IMR-90 (cell line): ENCODE data around the gene MRM2. TPM values are rescaled to one million over a fixed set of nuclear protein-coding genes. Genes with fewer than 3 reads are reported as not detected.

Experiments
- ATAC-seq: fragments of 200-7000 bp; cut with Tn5 transposase; 2 replicates; pipeline ENCODE4 v1.9.1; 2020; ENCODE audit warnings: low read depth, mild to moderate bottlenecking, moderate library complexity
- BruUV-seq: library from RNA; stranded (reverse); fragments of 400-500 nt; replicated peaks from 2 replicates; lab custom pipeline; 2021; lab: Mats Ljungman, UMichigan
- CTCF ChIA-PET: fragments of 300-600 bp; formaldehyde crosslinking; extraction: SDS; loops from one replicate; lab custom pipeline; 2021; ENCODE audit warnings: antibody characterized with exemption; lab: Yijun Ruan, JAX
- POLR2A ChIA-PET: fragments of 300-600 bp; sonication (Branson Sonifier 250); formaldehyde crosslinking; loops from one replicate; lab custom pipeline; 2022; ENCODE audit warnings: antibody characterized with exemption; ENCODE audit not compliant: unreplicated experiment; lab: Charles Lee
- DNase-seq: peaks from one replicate; pipeline ENCODE4 v3.0.0; 2013
- H2AFZ ChIP-seq: replicated peaks from 2 replicates; pipeline ENCODE3; 2013; ENCODE audit warnings: low read length, mild to moderate bottlenecking; ENCODE audit not compliant: poor library complexity
- H2AK5ac ChIP-seq: 2 replicates; pipeline ENCODE4 v1.6.1; 2013; ENCODE audit warnings: low read depth, low read length, inconsistent platforms
- H2AK9ac ChIP-seq: replicated peaks from 2 replicates; pipeline ENCODE3; 2013; ENCODE audit warnings: mild to moderate bottlenecking, low read depth, low read length, moderate library complexity; ENCODE audit not compliant: poor library complexity
- H2BK120ac ChIP-seq: 2 replicates; pipeline ENCODE4 v1.6.1; 2013; ENCODE audit warnings: low read depth, low read length, inconsistent platforms
- H2BK15ac ChIP-seq: 3 replicates; pipeline ENCODE4 v1.6.1; 2013; ENCODE audit warnings: low read depth, low read length, inconsistent platforms
- H2BK20ac ChIP-seq: 2 replicates; pipeline ENCODE4 v1.6.1; 2013; ENCODE audit warnings: low read depth, mild to moderate bottlenecking, inconsistent platforms, low read length, moderate library complexity
- H2BK5ac ChIP-seq: 2 replicates; pipeline ENCODE4 v1.6.1; 2013; ENCODE audit warnings: mild to moderate bottlenecking, low read depth, low read length, inconsistent platforms; ENCODE audit not compliant: poor library complexity, severe bottlenecking
- H3K14ac ChIP-seq: replicated peaks from 2 replicates; pipeline ENCODE4 v1.6.1; 2013; ENCODE audit warnings: low read depth, low read length, inconsistent platforms
- H3K18ac ChIP-seq: 2 replicates; pipeline ENCODE4 v1.6.1; 2013; ENCODE audit warnings: low read depth, low read length, control low read depth
- H3K23ac ChIP-seq: 2 replicates; pipeline ENCODE4 v1.6.1; 2013; ENCODE audit warnings: low read depth, low read length, inconsistent platforms
- H3K27ac ChIP-seq: 2 replicates; pipeline ENCODE4 v1.5.1; 2013; ENCODE audit warnings: mild to moderate bottlenecking, control low read depth, low read length; ENCODE audit not compliant: insufficient read depth
- H3K27me3 ChIP-seq: 2 replicates; pipeline ENCODE4 v1.6.1; 2013; ENCODE audit warnings: low read length; ENCODE audit not compliant: control insufficient read depth, insufficient read depth
- H3K36me3 ChIP-seq: 2 replicates; pipeline ENCODE4 v1.6.1; 2013; ENCODE audit warnings: low read length, mixed read lengths; ENCODE audit not compliant: control insufficient read depth, insufficient read depth
- H3K4ac ChIP-seq: 2 replicates; pipeline ENCODE4 v1.6.1; 2013; ENCODE audit warnings: low read depth, low read length, inconsistent platforms
- H3K4me1 ChIP-seq: 2 replicates; pipeline ENCODE4 v1.6.1; 2013; ENCODE audit warnings: low read length, mixed read lengths; ENCODE audit not compliant: control insufficient read depth, insufficient read depth
- H3K4me2 ChIP-seq: 2 replicates; pipeline ENCODE4 v1.6.1; 2013; ENCODE audit warnings: low read depth, mild to moderate bottlenecking, control low read depth, low read length, moderate library complexity
- H3K4me3 ChIP-seq: 2 replicates; pipeline ENCODE4 v1.5.1; 2013; ENCODE audit warnings: low read depth, mild to moderate bottlenecking, control low read depth, low read length, moderate library complexity; ENCODE audit not compliant: insufficient read depth
- H3K56ac ChIP-seq: 2 replicates; pipeline ENCODE4 v1.6.1; 2013; ENCODE audit warnings: low read length, inconsistent platforms; ENCODE audit not compliant: insufficient read depth; ENCODE audit errors: extremely low read depth
- H3K79me1 ChIP-seq, 2 experiments: 2 replicates each; pipeline ENCODE4 v1.6.1; 2013; ENCODE audit warnings: low read length in 2 of 2, inconsistent platforms in 1 of 2, low read depth in 1 of 2
- H3K9ac ChIP-seq: 2 replicates; pipeline ENCODE4 v1.6.1; 2013; ENCODE audit warnings: low read depth, low read length, control low read depth
- H3K9me1 ChIP-seq: 2 replicates; pipeline ENCODE4 v1.6.1; 2013; ENCODE audit warnings: low read length, inconsistent platforms; ENCODE audit not compliant: insufficient read depth
- H3K9me3 ChIP-seq: 2 replicates; pipeline ENCODE4 v1.6.1; 2013; ENCODE audit warnings: low read length; ENCODE audit not compliant: control insufficient read depth, insufficient read depth
- H4K20me1 ChIP-seq: 2 replicates; pipeline ENCODE4 v1.6.1; 2013; ENCODE audit warnings: low read length, inconsistent platforms; ENCODE audit not compliant: insufficient read depth
- H4K5ac ChIP-seq: 2 replicates; pipeline ENCODE4 v1.6.1; 2013; ENCODE audit warnings: mild to moderate bottlenecking, low read depth, low read length, control low read depth
- H4K8ac ChIP-seq, 2 experiments: 2 replicates each; pipeline ENCODE4 v1.6.1; 2013; ENCODE audit warnings: low read depth in 2 of 2, low read length in 2 of 2, control low read depth in 1 of 2, inconsistent platforms in 1 of 2
- H4K91ac ChIP-seq: 2 replicates; pipeline ENCODE4 v1.6.1; 2013; ENCODE audit warnings: low read depth, low read length, inconsistent platforms; ENCODE audit not compliant: insufficient read depth
- BHLHE40 ChIP-seq: fragments of 150-350 bp; IDR thresholded peaks from 2 replicates; pipeline ENCODE4 v1.6.1; 2016; ENCODE audit warnings: mild to moderate bottlenecking, low read depth, low read length
- CEBPB ChIP-seq: IDR thresholded peaks from 2 replicates; pipeline ENCODE4 v1.6.1; 2012; ENCODE audit warnings: low read depth, low read length, improper control_type of control experiment
- CHD1 ChIP-seq: IDR thresholded peaks from 2 replicates; pipeline ENCODE4 v1.6.1; 2012; ENCODE audit warnings: low read depth, low read length, improper control_type of control experiment
- CTCF ChIP-seq: conservative IDR thresholded peaks from 2 replicates; pipeline ENCODE4 v1.5.1; 2012; ENCODE audit warnings: mild to moderate bottlenecking, low read depth, low read length, improper control_type of control experiment
- ELK1 ChIP-seq: fragments of 150-350 bp; IDR thresholded peaks from 2 replicates; pipeline ENCODE4 v1.6.1; 2016; ENCODE audit warnings: low read depth, mild to moderate bottlenecking, low read length, moderate library complexity, borderline replicate concordance
- FOS ChIP-seq: fragments of 150-350 bp; IDR thresholded peaks from 2 replicates; pipeline ENCODE4 v1.6.1; 2016; ENCODE audit warnings: low read depth, low read length
- MAFK ChIP-seq: IDR thresholded peaks from 2 replicates; pipeline ENCODE4 v1.6.1; 2012; ENCODE audit warnings: low read depth, low read length, improper control_type of control experiment
- MAZ ChIP-seq: IDR thresholded peaks from 2 replicates; pipeline ENCODE4 v1.6.1; 2012; ENCODE audit warnings: low read depth, mild to moderate bottlenecking, low read length, improper control_type of control experiment, moderate library complexity, borderline replicate concordance
- MXI1 ChIP-seq: IDR thresholded peaks from 2 replicates; pipeline ENCODE4 v1.6.1; 2012; ENCODE audit warnings: low read depth, mild to moderate bottlenecking, low read length, moderate library complexity, borderline replicate concordance
- NFE2L2 ChIP-seq: fragments of 150-350 bp; IDR thresholded peaks from 2 replicates; pipeline ENCODE4 v1.6.1; 2016; ENCODE audit warnings: low read depth, mild to moderate bottlenecking, low read length
- POLR2A ChIP-seq: IDR thresholded peaks from 2 replicates; pipeline ENCODE4 v1.6.1; 2012; ENCODE audit warnings: mild to moderate bottlenecking, low read depth, low read length
- RAD21 ChIP-seq: IDR thresholded peaks from 2 replicates; pipeline ENCODE4 v1.6.1; 2012; ENCODE audit warnings: low read length, improper control_type of control experiment
- RCOR1 ChIP-seq: IDR thresholded peaks from 2 replicates; pipeline ENCODE4 v1.6.1; 2012; ENCODE audit warnings: mild to moderate bottlenecking, low read length, improper control_type of control experiment; ENCODE audit not compliant: insufficient replicate concordance
- SMC3 ChIP-seq: fragments of 150-350 bp; IDR thresholded peaks from 2 replicates; pipeline ENCODE4 v1.6.1; 2016; ENCODE audit warnings: low read depth, mild to moderate bottlenecking, antibody characterized with exemption, low read length, moderate library complexity
- WGBS, 2 experiments: methylation state at CpG; one replicate each; pipeline versions ENCODE4 v1.1.5 to v1.1.7; 2013; ENCODE audit warnings: missing lambda C conversion rate in 2 of 2; ENCODE audit not compliant: insufficient read length in 1 of 2; ENCODE audit errors: extremely low coverage in 2 of 2; 5-methylcytosine and 5-hydroxymethylcytosine counted together
- dilution Hi-C: fragments of 300-500 bp; cut with HindIII; formaldehyde crosslinking; loops from one replicate; pipeline ENCODE4 v1.14.3; 2018; ENCODE audit warnings: low sequenced_read_pairs; ENCODE audit not compliant: unreplicated experiment
- in situ Hi-C: fragments of 300-500 bp; cut with MboI; formaldehyde crosslinking; loops from 3 replicates; pipeline ENCODE4 v1.14.3; 2019; ENCODE audit warnings: low sequenced_read_pairs, inconsistent platforms, mixed read lengths
- intact Hi-C: fragments of 100-400 bp; cut with micrococcal nuclease; formaldehyde crosslinking; loops from 2 replicates; pipeline ENCODE4 v1.10.0; 2022
- polyA plus RNA-seq, 3 experiments: library from polyadenylated mRNA; depleted of rRNA; stranded (reverse); fragments of >200 nt; gene quantifications; 2 replicates each; pipeline ENCODE4 v1.2.3, GENCODE V29; 2012; ENCODE audit warnings: low replicate concordance in 1 of 3
- total RNA-seq: library from RNA; depleted of rRNA; stranded (reverse); fragments of >200 nt; gene quantifications from 2 replicates; pipeline ENCODE4 v1.2.3, GENCODE V29; 2012
- TF ChIP-seq, protein P1 (sequence below): fragments of 150-350 bp; IDR thresholded peaks from 2 replicates; pipeline ENCODE4 v1.6.1; 2017; ENCODE audit warnings: mild to moderate bottlenecking, antibody characterized with exemption, low read length, low read depth

The MRM2 gene
- total and polyA plus RNA-seq, 2 of the 4 experiments (the other 2 are of a cell fraction): 19.1 to 23.8 TPM

DNA sequence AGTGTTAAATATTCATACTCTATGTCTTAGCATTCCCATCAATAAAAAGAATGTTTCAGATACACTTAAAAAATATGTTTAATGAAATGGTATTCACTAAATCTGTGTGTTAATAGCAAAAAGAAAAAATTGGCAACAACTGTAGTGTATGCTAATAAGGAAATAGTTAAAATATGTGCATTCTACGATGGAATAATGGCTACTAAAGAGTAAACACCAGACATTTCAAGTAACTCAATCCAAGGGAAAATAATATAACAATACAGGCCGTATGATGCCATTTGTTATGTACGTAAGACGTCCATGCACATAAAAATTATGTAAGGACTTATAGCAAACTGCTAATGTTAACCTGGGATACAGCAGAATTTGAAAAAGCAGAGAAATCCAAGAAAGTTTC lies 55.8 kb downstream of the MRM2 start:
- no peaks in the 10 kb centered on the region; the same call in 1 of the 2 replicates for H3K9me3 ChIP-seq
- no peak overlapping the region for H2AK5ac ChIP-seq
- H3K4me1 ChIP-seq: no peaks in the 10 kb centered on the region
- CTCF ChIA-PET: no interaction called here
- no peaks in the 10 kb centered on the region for H4K20me1 ChIP-seq
- POLR2A ChIA-PET: no interaction called here
- no peak overlapping the region for H2BK120ac ChIP-seq
- no CpG with 5 or more reads among the region's 4 CpGs for WGBS, 2 experiments
- H3K56ac ChIP-seq: no peak overlapping the region
- no peak overlapping the region for H3K4ac ChIP-seq
- H3K9me1 ChIP-seq: peaks cover 3% of the 10 kb centered on the region; the same call in 1 of the 2 replicates
- no TSS peak for BruUV-seq
- H3K23ac ChIP-seq: no peak overlapping the region
- H4K8ac ChIP-seq: no peak overlapping the region
- H3K27ac ChIP-seq: no peak overlapping the region
- H3K36me3 ChIP-seq: peaks cover 4% of the 10 kb centered on the region
- H2AK9ac ChIP-seq: no peak overlapping the region
- TF ChIP-seq MXI1 (no peak), CEBPB (no peak), NFE2L2 (no peak), CHD1 (no peak), POLR2A (no peak), MAFK (no peak), ELK1 (no peak), FOS (no peak), RCOR1 (no peak), CTCF (no peak), SMC3 (no peak), BHLHE40 (no peak), RAD21 (no peak), MAZ (no peak)
- TF ChIP-seq, protein P1, sequence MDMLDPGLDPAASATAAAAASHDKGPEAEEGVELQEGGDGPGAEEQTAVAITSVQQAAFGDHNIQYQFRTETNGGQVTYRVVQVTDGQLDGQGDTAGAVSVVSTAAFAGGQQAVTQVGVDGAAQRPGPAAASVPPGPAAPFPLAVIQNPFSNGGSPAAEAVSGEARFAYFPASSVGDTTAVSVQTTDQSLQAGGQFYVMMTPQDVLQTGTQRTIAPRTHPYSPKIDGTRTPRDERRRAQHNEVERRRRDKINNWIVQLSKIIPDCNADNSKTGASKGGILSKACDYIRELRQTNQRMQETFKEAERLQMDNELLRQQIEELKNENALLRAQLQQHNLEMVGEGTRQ: no peak
- H3K79me1 ChIP-seq: peaks cover 16 to 41% of the 10 kb centered on the region in 2 experiments; a peak in 3 of 4 replicates
- no peak overlapping the region for H3K14ac ChIP-seq
- dilution Hi-C loops: no loop called here
- ATAC-seq: no peak
- no peak overlapping the region for H4K5ac ChIP-seq
- in situ Hi-C loops: no loop called here
- DNase-seq: no peak
- H2AFZ ChIP-seq: no peak overlapping the region
- no peak overlapping the region for H2BK15ac ChIP-seq
- H3K27me3 ChIP-seq: no peaks in the 10 kb centered on the region
- H3K4me3 ChIP-seq: no peak overlapping the region
- no peak overlapping the region for H4K91ac ChIP-seq
- no peak overlapping the region for H3K4me2 ChIP-seq
- intact Hi-C loops: no loop called here
- H2BK20ac ChIP-seq: no peak overlapping the region
- H3K18ac ChIP-seq: no peak overlapping the region
- no peak overlapping the region for H3K9ac ChIP-seq
- no peak overlapping the region for H2BK5ac ChIP-seq
